HepG2 (cell line): ENCODE data around the gene TMC8. TPM values are rescaled to one million over a fixed set of nuclear protein-coding genes. Genes with fewer than 3 reads are reported as not detected.

Experiments used
- CCDC6 ChIP-seq: sonication (generic); formaldehyde crosslinking; IDR thresholded peaks from 2 replicates; pipeline ENCODE4 v1.8.1; 2022; ENCODE audit warnings: mild to moderate bottlenecking, missing genetic modification reagents, moderate library complexity
- CEBPG ChIP-seq: IDR thresholded peaks from 2 replicates; pipeline ENCODE4 v1.6.1; 2016
- JUND ChIP-seq: sonication (generic); formaldehyde crosslinking; IDR thresholded peaks from 2 replicates; pipeline ENCODE4 v1.8.0; 2022; ENCODE audit warnings: mild to moderate bottlenecking, missing genetic modification reagents
- KDM4B ChIP-seq: sonication (generic); formaldehyde crosslinking; IDR thresholded peaks from 2 replicates; pipeline ENCODE4 v1.4.0; 2020; ENCODE audit warnings: missing genetic modification reagents
- KMT2A ChIP-seq: sonication (generic); formaldehyde crosslinking; IDR thresholded peaks from 2 replicates; pipeline ENCODE4 v1.4.0; 2020; ENCODE audit warnings: missing genetic modification reagents
- MAFF ChIP-seq: IDR thresholded peaks from 2 replicates; pipeline ENCODE4 v1.6.1; 2011; ENCODE audit warnings: low read depth, low read length, improper control_type of control experiment
- NFIC ChIP-seq: IDR thresholded peaks from 2 replicates; pipeline ENCODE4 v1.6.1; 2012; ENCODE audit warnings: mild to moderate bottlenecking, low read length, inconsistent platforms
- RFX5 ChIP-seq: IDR thresholded peaks from 2 replicates; pipeline ENCODE4 v1.6.1; 2011; ENCODE audit warnings: low read depth, low read length, improper control_type of control experiment
- TAF15 ChIP-seq: fragments of 200-400 bp; formaldehyde crosslinking; IDR thresholded peaks from one replicate; pipeline ENCODE4 v1.6.1; 2018; ENCODE audit warnings: mild to moderate bottlenecking, low read depth, low read length; ENCODE audit not compliant: poor library complexity, severe bottlenecking
- TCF7L2 ChIP-seq: IDR thresholded peaks from 2 replicates; pipeline ENCODE4 v1.6.1; 2011; ENCODE audit warnings: mild to moderate bottlenecking, low read depth, low read length, moderate library complexity
- TFDP2 ChIP-seq: sonication (generic); formaldehyde crosslinking; IDR thresholded peaks from 2 replicates; pipeline ENCODE4 v1.4.0; 2020; ENCODE audit warnings: missing genetic modification reagents
- ZBTB37 ChIP-seq: sonication (generic); formaldehyde crosslinking; IDR thresholded peaks from 2 replicates; pipeline ENCODE4 v1.4.0; 2020; ENCODE audit warnings: mild to moderate bottlenecking, missing genetic modification reagents
- ZC3H13 ChIP-seq: sonication (generic); formaldehyde crosslinking; IDR thresholded peaks from 2 replicates; pipeline ENCODE4 v1.8.1; 2023; ENCODE audit warnings: mild to moderate bottlenecking, missing genetic modification reagents, moderate library complexity
- ZHX1 ChIP-seq: sonication (generic); formaldehyde crosslinking; IDR thresholded peaks from 2 replicates; pipeline ENCODE4 v1.8.1; 2022; ENCODE audit warnings: low read depth, mild to moderate bottlenecking, missing genetic modification reagents
- ZNF10 ChIP-seq: sonication (generic); formaldehyde crosslinking; IDR thresholded peaks from 2 replicates; pipeline ENCODE4 v1.4.0; 2020; ENCODE audit warnings: mild to moderate bottlenecking, low read depth, missing genetic modification reagents, borderline replicate concordance
- ZNF101 ChIP-seq: sonication (generic); formaldehyde crosslinking; IDR thresholded peaks from 2 replicates; pipeline ENCODE4 v1.4.0; 2020; ENCODE audit warnings: mild to moderate bottlenecking, low read depth, missing genetic modification reagents, borderline replicate concordance
- ZNF335 ChIP-seq: sonication (generic); formaldehyde crosslinking; IDR thresholded peaks from 2 replicates; pipeline ENCODE4 v1.4.0; 2020; ENCODE audit warnings: missing genetic modification reagents
- ZNF367 ChIP-seq: sonication (generic); formaldehyde crosslinking; IDR thresholded peaks from 2 replicates; pipeline ENCODE4 v1.4.0; 2020; ENCODE audit warnings: missing genetic modification reagents, borderline replicate concordance
- ZNF383 ChIP-seq: sonication (generic); formaldehyde crosslinking; IDR thresholded peaks from 2 replicates; pipeline ENCODE4 v1.4.0; 2020; ENCODE audit warnings: missing genetic modification reagents, mild to moderate bottlenecking, borderline replicate concordance
- ZNF446 ChIP-seq: sonication (generic); formaldehyde crosslinking; IDR thresholded peaks from 2 replicates; pipeline ENCODE4 v1.5.0; 2020; ENCODE audit warnings: mild to moderate bottlenecking, missing genetic modification reagents
- ZNF770 ChIP-seq: sonication (generic); formaldehyde crosslinking; IDR thresholded peaks from 2 replicates; pipeline ENCODE4 v1.5.0; 2020; ENCODE audit warnings: mild to moderate bottlenecking, missing genetic modification reagents
- ZSCAN21 ChIP-seq: sonication (generic); formaldehyde crosslinking; IDR thresholded peaks from 2 replicates; pipeline ENCODE4 v1.8.0; 2022; ENCODE audit warnings: mild to moderate bottlenecking, missing genetic modification reagents, moderate library complexity, borderline replicate concordance
- ZSCAN9 ChIP-seq: IDR thresholded peaks from 2 replicates; pipeline ENCODE4 v1.6.1; 2016; ENCODE audit warnings: borderline replicate concordance
- polyA plus RNA-seq, 8 experiments: library from polyadenylated mRNA; depleted of rRNA in 3 of 8; stranded (reverse) in 7 of 8; unstranded in 1 of 8; fragments of >200 nt; fragmentation: Illumina TruSeq in 4 of 8; extraction: Trizol in 4 of 8; gene quantifications; 2 replicates each; pipeline versions ENCODE4 v1.2.1 to v1.2.3, GENCODE V29; 2011 to 2016; ENCODE audit warnings: low read depth in 4 of 8, missing spikeins in 1 of 8, mixed read lengths in 1 of 8; ENCODE audit not compliant: insufficient read depth in 1 of 8
- total RNA-seq, 5 experiments: library from RNA; depleted of rRNA; stranded (reverse); fragments of >200 nt; fragmentation: Illumina TruSeq; extraction: Trizol; gene quantifications; 2 replicates each; pipeline ENCODE4 v1.2.3, GENCODE V29; 2016; ENCODE audit warnings: low read depth in 1 of 5

The TMC8 gene
- total and polyA plus RNA-seq, 2 of the 13 experiments (the other 11 are each of a cell fraction or from before 2014, with no cell fraction given): 0.53 to 7.8 TPM

- TF ChIP-seq ZHX1 (no peak), KMT2A (CRISPR knock-in tag) (no peak), TFDP2 (CRISPR knock-in tag) (peak; percentile 51), RFX5 (no peak), TAF15 (no peak), ZSCAN9 (CRISPR knock-in tag) (peak; percentile 50; the same call in 1 of the 2 replicates), ZNF446 (CRISPR knock-in tag) (0 out of 2 replicates have a peak, but pooled peaks have one; percentile 39), TCF7L2 (no peak), ZSCAN21 (CRISPR knock-in tag) (peak; percentile 89), CEBPG (CRISPR knock-in tag) (no peak), KDM4B (no peak), ZNF383 (CRISPR knock-in tag) (no peak), NFIC (no peak), ZNF101 (no peak), ZNF335 (no peak), ZC3H13 (peak; percentile 89; the same call in 1 of the 2 replicates), MAFF (no peak), ZNF770 (CRISPR knock-in tag) (peak; percentile 81), CCDC6 (CRISPR knock-in tag) (peak; percentile 60; the same call in 1 of the 2 replicates), ZNF10 (CRISPR knock-in tag) (no peak), ZNF367 (CRISPR knock-in tag) (0 out of 2 replicates have a peak, but pooled peaks have one; percentile 58), ZBTB37 (CRISPR knock-in tag) (peak; percentile 75), JUND (CRISPR knock-in tag) (no peak)
Observed at GRCh38 chr17:78144736-78145641, 14.4 kb downstream of the TMC8 start (continued).
